ENCODE measurements around the gene RGPD6.
"Not testable (repeated sequence)": the region's sequence is repeated elsewhere in the genome, so short reads cannot be mapped to it uniquely, and the experiment has no call there.

The RGPD6 gene

GRCh38 chr2:110589677-110590330 lies 12.8 kb upstream of the RGPD6 start:
- H3K4me1 ChIP-seq (ENCODE audit: control insufficient read depth, insufficient read depth, low read length, poor library complexity, severe bottlenecking); H3K36me3 ChIP-seq (ENCODE audit: control insufficient read depth, insufficient read depth, low read length); H3K27ac ChIP-seq (ENCODE audit: low read depth, low read length, severe bottlenecking); H3K4me3 ChIP-seq (ENCODE audit: extremely low read depth, insufficient read depth, low read length, poor library complexity, severe bottlenecking); H3K9me3 ChIP-seq (ENCODE audit: control insufficient read depth, low read length): not testable (repeated sequence)
- WGBS, 2 experiments (ENCODE audit: insufficient coverage in 2 of 2), result no CpG with 5 or more reads among the region's 15 CpGs

DNA sequence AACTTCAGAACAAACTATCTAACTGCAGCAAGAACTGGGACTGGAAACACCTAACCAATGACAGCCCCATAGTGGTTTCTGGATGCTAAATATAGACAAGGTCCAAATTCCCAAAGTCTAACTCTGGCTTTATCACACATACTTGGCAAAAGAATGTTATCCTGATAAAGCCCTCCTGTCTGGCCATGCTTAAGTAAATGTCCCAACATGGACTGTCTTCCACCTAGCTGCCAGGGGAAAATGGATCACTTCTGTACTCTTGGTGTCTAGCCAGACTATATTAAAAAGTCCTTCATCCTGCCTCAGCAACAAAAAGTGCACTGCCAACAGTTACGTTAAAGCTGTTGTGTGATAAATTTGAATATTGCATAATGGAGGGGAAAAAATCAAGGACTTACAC lies 11.5 kb upstream of the RGPD6 start:
- WGBS, 2 experiments (ENCODE audit: insufficient coverage in 2 of 2), result no CpG with 5 or more reads among the region's 1 CpG
- H3K36me3 ChIP-seq (ENCODE audit: control insufficient read depth, insufficient read depth, low read length); H3K4me1 ChIP-seq (ENCODE audit: control insufficient read depth, insufficient read depth, low read length, poor library complexity, severe bottlenecking); H3K4me3 ChIP-seq (ENCODE audit: extremely low read depth, insufficient read depth, low read length, poor library complexity, severe bottlenecking); H3K9me3 ChIP-seq (ENCODE audit: control insufficient read depth, low read length); H3K27ac ChIP-seq (ENCODE audit: low read depth, low read length, severe bottlenecking): not testable (repeated sequence)

- WGBS, 2 experiments (ENCODE audit: insufficient coverage in 2 of 2), result no CpG with 5 or more reads among the region's 12 CpGs
- H3K4me1 ChIP-seq (ENCODE audit: control insufficient read depth, insufficient read depth, low read length, poor library complexity, severe bottlenecking); H3K9me3 ChIP-seq (ENCODE audit: control insufficient read depth, low read length); H3K27ac ChIP-seq (ENCODE audit: low read depth, low read length, severe bottlenecking); H3K4me3 ChIP-seq (ENCODE audit: extremely low read depth, insufficient read depth, low read length, poor library complexity, severe bottlenecking); H3K36me3 ChIP-seq (ENCODE audit: control insufficient read depth, insufficient read depth, low read length): not testable (repeated sequence)
Measured at GRCh38 chr2:110579216-110579965, 2.4 kb upstream of the RGPD6 start.

GRCh38 chr2:110578429-110578828 lies 1.4 kb upstream of the RGPD6 start:
- not testable (repeated sequence) for H3K27ac ChIP-seq (ENCODE audit: low read depth, low read length, severe bottlenecking); H3K9me3 ChIP-seq (ENCODE audit: control insufficient read depth, low read length); H3K4me1 ChIP-seq (ENCODE audit: control insufficient read depth, insufficient read depth, low read length, poor library complexity, severe bottlenecking); H3K36me3 ChIP-seq (ENCODE audit: control insufficient read depth, insufficient read depth, low read length); H3K4me3 ChIP-seq (ENCODE audit: extremely low read depth, insufficient read depth, low read length, poor library complexity, severe bottlenecking)
- WGBS, 2 experiments (ENCODE audit: insufficient coverage in 2 of 2), result no CpG with 5 or more reads among the region's 1 CpG

DNA sequence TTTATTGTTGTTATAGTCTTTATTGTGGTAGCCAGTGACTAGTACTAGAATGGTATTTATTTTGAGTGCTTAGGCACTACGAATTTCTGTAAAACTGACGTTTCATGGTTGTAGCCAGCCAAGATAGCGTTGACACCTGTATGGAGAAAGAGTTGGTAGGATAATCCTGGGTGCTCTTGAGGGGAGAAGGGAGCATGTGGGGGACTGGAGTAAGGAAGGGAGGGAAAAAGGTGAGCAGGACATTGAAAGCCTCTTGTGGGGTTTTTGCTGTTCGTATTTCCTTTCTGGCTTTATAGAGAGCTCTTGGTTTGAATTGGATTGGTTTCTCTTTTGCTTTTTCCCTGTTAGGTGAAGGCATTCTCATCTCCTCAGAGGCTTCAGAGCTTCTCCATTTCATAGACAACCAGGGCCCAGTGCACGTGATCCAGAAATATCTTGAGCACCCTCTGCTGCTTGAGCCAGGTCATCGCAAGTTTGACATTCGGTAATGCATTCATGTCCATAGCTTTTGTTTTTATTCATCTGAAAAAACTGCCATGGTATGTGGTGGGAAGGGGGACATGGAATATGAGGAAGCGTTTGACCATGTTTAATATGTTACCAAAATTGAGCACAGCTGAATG lies 77.2 kb downstream of the RGPD6 start:
- no CpG with 5 or more reads among the region's 8 CpGs for WGBS, 2 experiments (ENCODE audit: insufficient coverage in 2 of 2)
- H3K9me3 ChIP-seq (ENCODE audit: control insufficient read depth, low read length); H3K36me3 ChIP-seq (ENCODE audit: control insufficient read depth, insufficient read depth, low read length); H3K27ac ChIP-seq (ENCODE audit: low read depth, low read length, severe bottlenecking); H3K4me1 ChIP-seq (ENCODE audit: control insufficient read depth, insufficient read depth, low read length, poor library complexity, severe bottlenecking); H3K4me3 ChIP-seq (ENCODE audit: extremely low read depth, insufficient read depth, low read length, poor library complexity, severe bottlenecking): not testable (repeated sequence)

DNA sequence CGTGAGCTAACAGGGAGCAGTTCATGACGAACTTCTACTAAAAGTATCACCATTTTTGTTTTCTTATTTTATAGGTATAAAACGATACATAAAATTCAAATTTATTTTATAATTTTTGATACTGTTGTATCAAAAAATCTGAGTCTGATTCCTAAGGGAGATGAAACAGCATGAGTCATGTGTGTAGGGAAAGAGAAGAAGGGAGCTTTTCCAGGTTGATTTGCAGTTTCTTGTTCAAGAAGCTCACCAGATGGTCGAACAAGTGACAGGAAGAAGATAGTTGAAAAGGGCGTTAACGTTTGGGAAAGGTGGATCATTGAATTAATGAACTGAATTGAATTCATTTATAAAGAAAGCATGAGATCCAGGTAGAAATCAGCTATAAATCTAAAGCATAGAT lies 81.0 kb downstream of the RGPD6 start:
- not testable (repeated sequence) for H3K4me1 ChIP-seq (ENCODE audit: control insufficient read depth, insufficient read depth, low read length, poor library complexity, severe bottlenecking); H3K4me3 ChIP-seq (ENCODE audit: extremely low read depth, insufficient read depth, low read length, poor library complexity, severe bottlenecking); H3K36me3 ChIP-seq (ENCODE audit: control insufficient read depth, insufficient read depth, low read length); H3K27ac ChIP-seq (ENCODE audit: low read depth, low read length, severe bottlenecking); H3K9me3 ChIP-seq (ENCODE audit: control insufficient read depth, low read length)
- no CpG with 5 or more reads among the region's 6 CpGs for WGBS, 2 experiments (ENCODE audit: insufficient coverage in 2 of 2)

DNA sequence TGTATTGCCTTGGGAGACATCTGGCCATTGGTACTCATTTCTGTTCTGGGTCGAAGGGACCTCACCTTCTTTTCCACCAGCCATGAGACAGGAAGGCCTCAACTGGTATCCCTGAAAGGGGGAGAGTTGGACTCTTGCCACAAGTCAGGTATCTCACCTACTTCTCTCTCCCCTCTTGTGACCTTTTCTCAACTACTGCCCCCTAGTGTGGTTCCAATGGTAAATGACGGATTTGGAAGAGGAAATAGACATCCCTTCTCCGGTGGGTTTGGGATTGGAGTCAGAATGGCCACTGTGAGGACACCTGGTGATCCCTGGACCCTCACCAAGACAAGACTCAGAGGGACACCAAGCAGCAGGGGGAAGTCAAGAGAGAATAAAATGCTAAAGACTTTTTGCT lies 82.5 kb downstream of the RGPD6 start:
- not testable (repeated sequence) for H3K9me3 ChIP-seq (ENCODE audit: control insufficient read depth, low read length); H3K27ac ChIP-seq (ENCODE audit: low read depth, low read length, severe bottlenecking); H3K4me1 ChIP-seq (ENCODE audit: control insufficient read depth, insufficient read depth, low read length, poor library complexity, severe bottlenecking); H3K4me3 ChIP-seq (ENCODE audit: extremely low read depth, insufficient read depth, low read length, poor library complexity, severe bottlenecking); H3K36me3 ChIP-seq (ENCODE audit: control insufficient read depth, insufficient read depth, low read length)
- WGBS, 2 experiments (ENCODE audit: insufficient coverage in 2 of 2), result no CpG with 5 or more reads among the region's 3 CpGs

DNA sequence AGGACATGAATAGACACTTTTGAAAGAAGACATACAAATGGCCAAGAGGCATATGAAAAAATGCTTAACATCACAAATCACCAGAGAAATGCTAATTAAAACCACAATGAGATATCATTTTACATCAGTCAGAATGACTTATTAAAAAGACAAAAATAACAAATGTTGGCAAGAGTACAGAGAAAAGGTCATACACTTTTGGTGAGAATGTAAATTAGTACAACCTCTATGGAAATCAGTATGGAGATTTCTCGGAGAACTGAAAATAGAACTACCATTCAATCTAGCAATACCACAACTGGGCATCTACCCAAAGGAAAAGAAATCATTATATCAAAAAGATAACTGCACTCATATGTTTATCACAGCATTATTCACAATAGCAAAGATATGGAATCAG lies 88.0 kb downstream of the RGPD6 start:
- not testable (repeated sequence) for H3K9me3 ChIP-seq (ENCODE audit: control insufficient read depth, low read length); H3K4me3 ChIP-seq (ENCODE audit: extremely low read depth, insufficient read depth, low read length, poor library complexity, severe bottlenecking); H3K36me3 ChIP-seq (ENCODE audit: control insufficient read depth, insufficient read depth, low read length); H3K27ac ChIP-seq (ENCODE audit: low read depth, low read length, severe bottlenecking); H3K4me1 ChIP-seq (ENCODE audit: control insufficient read depth, insufficient read depth, low read length, poor library complexity, severe bottlenecking)
- WGBS, 2 experiments (ENCODE audit: insufficient coverage in 2 of 2), result no CpG with 5 or more reads among the region's 1 CpG

DNA sequence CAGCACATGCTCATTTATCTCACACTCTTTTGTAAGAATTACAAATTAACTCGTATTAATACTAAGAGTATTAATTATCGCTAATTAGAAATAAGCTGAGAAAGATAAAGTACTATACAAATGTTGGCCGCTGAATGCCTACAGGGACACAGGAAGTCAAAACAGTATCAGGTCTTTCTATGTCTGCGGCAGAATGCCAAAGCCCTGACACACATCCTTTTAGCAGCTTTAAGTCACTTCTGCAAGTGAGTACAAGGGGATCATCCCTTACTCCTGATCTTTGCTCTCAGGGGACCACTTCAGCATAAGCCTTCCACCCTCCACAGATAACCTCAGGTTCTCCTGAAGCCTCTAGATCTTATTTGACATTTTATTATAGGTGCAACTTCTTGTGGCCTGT lies 94.3 kb downstream of the RGPD6 start:
- H3K9me3 ChIP-seq (ENCODE audit: control insufficient read depth, low read length); H3K4me3 ChIP-seq (ENCODE audit: extremely low read depth, insufficient read depth, low read length, poor library complexity, severe bottlenecking); H3K4me1 ChIP-seq (ENCODE audit: control insufficient read depth, insufficient read depth, low read length, poor library complexity, severe bottlenecking); H3K27ac ChIP-seq (ENCODE audit: low read depth, low read length, severe bottlenecking); H3K36me3 ChIP-seq (ENCODE audit: control insufficient read depth, insufficient read depth, low read length): not testable (repeated sequence)
- no CpG with 5 or more reads among the region's 4 CpGs for WGBS, 2 experiments (ENCODE audit: insufficient coverage in 2 of 2)

DNA sequence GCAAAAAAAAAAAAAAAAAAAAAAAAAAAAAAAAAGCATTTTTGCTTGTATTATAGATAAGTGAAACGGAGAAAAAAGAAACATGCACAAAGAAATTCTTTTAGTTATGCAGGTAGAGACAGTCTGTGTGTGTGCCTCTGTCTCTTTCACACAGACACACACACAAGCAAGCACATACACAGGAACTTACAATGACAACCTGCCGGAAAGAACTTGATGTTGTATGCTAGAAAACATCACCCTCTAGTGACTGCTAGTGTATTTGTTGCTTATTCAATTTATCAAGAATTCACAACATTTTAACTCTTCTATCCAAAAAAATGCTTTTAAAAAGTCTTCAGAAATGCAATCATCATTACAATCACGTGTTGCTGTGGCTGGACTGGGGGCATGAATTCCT lies 95.8 kb downstream of the RGPD6 start:
- not testable (repeated sequence) for H3K4me3 ChIP-seq (ENCODE audit: extremely low read depth, insufficient read depth, low read length, poor library complexity, severe bottlenecking); H3K36me3 ChIP-seq (ENCODE audit: control insufficient read depth, insufficient read depth, low read length); H3K27ac ChIP-seq (ENCODE audit: low read depth, low read length, severe bottlenecking); H3K4me1 ChIP-seq (ENCODE audit: control insufficient read depth, insufficient read depth, low read length, poor library complexity, severe bottlenecking); H3K9me3 ChIP-seq (ENCODE audit: control insufficient read depth, low read length)
- no CpG with 5 or more reads among the region's 3 CpGs for WGBS, 2 experiments (ENCODE audit: insufficient coverage in 2 of 2)

DNA sequence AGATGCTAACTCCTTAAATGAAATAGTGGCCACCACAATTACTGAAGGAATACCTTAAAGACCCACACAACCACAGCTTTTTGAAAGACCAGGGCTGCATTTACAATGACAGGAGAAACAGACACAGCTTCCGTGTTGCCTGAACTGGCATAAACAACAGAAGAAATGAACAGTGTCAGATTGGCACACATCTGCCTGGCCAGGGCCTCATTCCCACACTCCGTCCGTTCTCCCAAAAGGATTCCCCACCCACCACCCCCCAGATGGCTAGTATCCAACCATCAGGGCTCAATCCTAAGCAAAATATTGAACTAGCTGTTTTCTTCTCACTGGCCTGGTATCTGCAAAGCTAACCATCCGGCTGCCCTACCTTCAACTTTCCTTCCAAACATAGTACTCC lies 96.9 kb downstream of the RGPD6 start:
- no CpG with 5 or more reads among the region's 4 CpGs for WGBS, 2 experiments (ENCODE audit: insufficient coverage in 2 of 2)
- H3K4me1 ChIP-seq (ENCODE audit: control insufficient read depth, insufficient read depth, low read length, poor library complexity, severe bottlenecking); H3K9me3 ChIP-seq (ENCODE audit: control insufficient read depth, low read length); H3K4me3 ChIP-seq (ENCODE audit: extremely low read depth, insufficient read depth, low read length, poor library complexity, severe bottlenecking); H3K27ac ChIP-seq (ENCODE audit: low read depth, low read length, severe bottlenecking); H3K36me3 ChIP-seq (ENCODE audit: control insufficient read depth, insufficient read depth, low read length): not testable (repeated sequence)
